ENCODE data around the gene GAS2. TPM values are rescaled to one million over a fixed set of nuclear protein-coding genes. Genes with fewer than 3 reads are reported as not detected.

Gene GAS2
- polyA plus RNA-seq, 1 donor from 2014 or later, result 8.0 TPM

DNA sequence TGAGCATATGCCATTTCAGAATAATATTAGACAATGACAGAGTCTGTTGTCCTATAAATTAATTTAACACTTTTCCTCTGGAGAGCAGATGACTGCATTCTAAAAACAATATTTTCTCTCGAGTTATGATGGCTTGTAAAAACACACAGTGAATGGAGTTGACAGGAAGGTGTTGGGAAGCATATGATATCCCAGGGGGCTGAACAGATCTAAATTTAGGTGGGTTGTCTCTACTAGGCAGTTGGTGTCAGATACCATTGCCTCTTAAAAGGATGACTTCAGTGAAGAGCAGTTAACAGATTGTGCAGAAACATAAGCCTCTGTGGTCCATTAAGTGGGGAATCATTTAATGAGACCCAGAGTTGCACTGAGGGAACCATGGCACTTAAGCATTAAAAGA lies 132.5 kb downstream of the GAS2 start:
- no peaks in the 10 kb centered on the region for H3K9me3 ChIP-seq (ENCODE audit: low read length)
- no peaks in the 10 kb centered on the region for H3K36me3 ChIP-seq (ENCODE audit: insufficient read depth, low read length)
- H3K27me3 ChIP-seq (ENCODE audit: insufficient read depth, low read depth, low read length), result no peaks in the 10 kb centered on the region
- no peaks in the 10 kb centered on the region for H3K9me2 ChIP-seq (ENCODE audit: insufficient read depth, low read length)
- no peak overlapping the region for H3K4me3 ChIP-seq (ENCODE audit: low read length)
- TF ChIP-seq, protein P1, sequence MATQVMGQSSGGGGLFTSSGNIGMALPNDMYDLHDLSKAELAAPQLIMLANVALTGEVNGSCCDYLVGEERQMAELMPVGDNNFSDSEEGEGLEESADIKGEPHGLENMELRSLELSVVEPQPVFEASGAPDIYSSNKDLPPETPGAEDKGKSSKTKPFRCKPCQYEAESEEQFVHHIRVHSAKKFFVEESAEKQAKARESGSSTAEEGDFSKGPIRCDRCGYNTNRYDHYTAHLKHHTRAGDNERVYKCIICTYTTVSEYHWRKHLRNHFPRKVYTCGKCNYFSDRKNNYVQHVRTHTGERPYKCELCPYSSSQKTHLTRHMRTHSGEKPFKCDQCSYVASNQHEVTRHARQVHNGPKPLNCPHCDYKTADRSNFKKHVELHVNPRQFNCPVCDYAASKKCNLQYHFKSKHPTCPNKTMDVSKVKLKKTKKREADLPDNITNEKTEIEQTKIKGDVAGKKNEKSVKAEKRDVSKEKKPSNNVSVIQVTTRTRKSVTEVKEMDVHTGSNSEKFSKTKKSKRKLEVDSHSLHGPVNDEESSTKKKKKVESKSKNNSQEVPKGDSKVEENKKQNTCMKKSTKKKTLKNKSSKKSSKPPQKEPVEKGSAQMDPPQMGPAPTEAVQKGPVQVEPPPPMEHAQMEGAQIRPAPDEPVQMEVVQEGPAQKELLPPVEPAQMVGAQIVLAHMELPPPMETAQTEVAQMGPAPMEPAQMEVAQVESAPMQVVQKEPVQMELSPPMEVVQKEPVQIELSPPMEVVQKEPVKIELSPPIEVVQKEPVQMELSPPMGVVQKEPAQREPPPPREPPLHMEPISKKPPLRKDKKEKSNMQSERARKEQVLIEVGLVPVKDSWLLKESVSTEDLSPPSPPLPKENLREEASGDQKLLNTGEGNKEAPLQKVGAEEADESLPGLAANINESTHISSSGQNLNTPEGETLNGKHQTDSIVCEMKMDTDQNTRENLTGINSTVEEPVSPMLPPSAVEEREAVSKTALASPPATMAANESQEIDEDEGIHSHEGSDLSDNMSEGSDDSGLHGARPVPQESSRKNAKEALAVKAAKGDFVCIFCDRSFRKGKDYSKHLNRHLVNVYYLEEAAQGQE (IDR thresholded peaks at IDR 0.05; ENCODE audit: borderline replicate concordance), result no peak
- TF ChIP-seq EP300 (conservative IDR thresholded peaks at IDR 0.05; ENCODE audit: poor library complexity, severe bottlenecking) (no peak), MXI1 (conservative IDR thresholded peaks at IDR 0.05; ENCODE audit: poor library complexity, severe bottlenecking) (no peak), SMC3 (conservative IDR thresholded peaks at IDR 0.05; ENCODE audit: poor library complexity) (no peak), TAF1 (IDR thresholded peaks at IDR 0.05; ENCODE audit: low read depth) (no peak), POLR2AphosphoS5 (IDR thresholded peaks at IDR 0.05) (no peak)
- TF ChIP-seq, protein P2, sequence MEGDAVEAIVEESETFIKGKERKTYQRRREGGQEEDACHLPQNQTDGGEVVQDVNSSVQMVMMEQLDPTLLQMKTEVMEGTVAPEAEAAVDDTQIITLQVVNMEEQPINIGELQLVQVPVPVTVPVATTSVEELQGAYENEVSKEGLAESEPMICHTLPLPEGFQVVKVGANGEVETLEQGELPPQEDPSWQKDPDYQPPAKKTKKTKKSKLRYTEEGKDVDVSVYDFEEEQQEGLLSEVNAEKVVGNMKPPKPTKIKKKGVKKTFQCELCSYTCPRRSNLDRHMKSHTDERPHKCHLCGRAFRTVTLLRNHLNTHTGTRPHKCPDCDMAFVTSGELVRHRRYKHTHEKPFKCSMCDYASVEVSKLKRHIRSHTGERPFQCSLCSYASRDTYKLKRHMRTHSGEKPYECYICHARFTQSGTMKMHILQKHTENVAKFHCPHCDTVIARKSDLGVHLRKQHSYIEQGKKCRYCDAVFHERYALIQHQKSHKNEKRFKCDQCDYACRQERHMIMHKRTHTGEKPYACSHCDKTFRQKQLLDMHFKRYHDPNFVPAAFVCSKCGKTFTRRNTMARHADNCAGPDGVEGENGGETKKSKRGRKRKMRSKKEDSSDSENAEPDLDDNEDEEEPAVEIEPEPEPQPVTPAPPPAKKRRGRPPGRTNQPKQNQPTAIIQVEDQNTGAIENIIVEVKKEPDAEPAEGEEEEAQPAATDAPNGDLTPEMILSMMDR (IDR thresholded peaks at IDR 0.05; ENCODE audit: poor library complexity, severe bottlenecking), result no peak
- no peak overlapping the region for H3K4me2 ChIP-seq (ENCODE audit: low read length)
- H3K27ac ChIP-seq (ENCODE audit: low read length), result no peak overlapping the region
- no peaks in the 10 kb centered on the region for H3F3A ChIP-seq (ENCODE audit: insufficient read depth, low read length, poor library complexity, severe bottlenecking)
- no peak overlapping the region for H2AFZ ChIP-seq (ENCODE audit: low read depth, low read length)
- no peaks in the 10 kb centered on the region for H4K20me1 ChIP-seq (ENCODE audit: insufficient read depth)
- H3K9ac ChIP-seq (ENCODE audit: low read length), result no peak overlapping the region
- no peaks in the 10 kb centered on the region for H3K79me2 ChIP-seq (replicated peaks; ENCODE audit: insufficient read depth, low read length)

DNA sequence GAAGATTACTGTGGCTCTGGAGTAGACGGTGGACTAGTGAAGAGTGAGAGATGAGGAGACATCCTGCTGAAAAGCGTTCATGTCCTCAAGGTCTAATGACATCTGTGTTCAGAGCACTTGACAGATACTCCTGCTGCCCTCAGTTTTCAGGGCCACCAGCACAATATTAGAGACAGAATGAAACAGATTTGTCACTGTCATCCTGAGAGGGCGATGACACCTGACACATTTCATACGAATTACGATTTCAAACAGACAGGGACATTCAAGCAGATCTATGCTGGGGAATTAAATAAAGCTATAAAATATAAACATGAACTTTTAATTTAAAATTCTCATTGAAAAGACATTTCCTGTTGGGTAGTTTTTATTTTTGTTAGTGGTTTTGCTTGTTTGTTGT lies 134.1 kb downstream of the GAS2 start:
- no peaks in the 10 kb centered on the region for H3K36me3 ChIP-seq (ENCODE audit: insufficient read depth, low read length)
- no peaks in the 10 kb centered on the region for H3K9me3 ChIP-seq (ENCODE audit: low read length)
- H2AFZ ChIP-seq (ENCODE audit: low read depth, low read length), result no peak overlapping the region
- H3K4me2 ChIP-seq (ENCODE audit: low read length), result no peak overlapping the region
- TF ChIP-seq RAD21 (conservative IDR thresholded peaks at IDR 0.05) (no peak), MXI1 (conservative IDR thresholded peaks at IDR 0.05; ENCODE audit: poor library complexity, severe bottlenecking) (no peak), EP300 (conservative IDR thresholded peaks at IDR 0.05; ENCODE audit: poor library complexity, severe bottlenecking) (peak; percentile 98), TAF1 (IDR thresholded peaks at IDR 0.05; ENCODE audit: low read depth) (no peak), SMC3 (conservative IDR thresholded peaks at IDR 0.05; ENCODE audit: poor library complexity) (no peak), POLR2AphosphoS5 (IDR thresholded peaks at IDR 0.05) (peak; percentile 72)
- TF ChIP-seq, protein P2 (IDR thresholded peaks at IDR 0.05; ENCODE audit: poor library complexity, severe bottlenecking), result no peak
- H3K27me3 ChIP-seq (ENCODE audit: insufficient read depth, low read depth, low read length), result no peaks in the 10 kb centered on the region
- H3K9me2 ChIP-seq (ENCODE audit: insufficient read depth, low read length), result no peaks in the 10 kb centered on the region
- no peaks in the 10 kb centered on the region for H3K79me2 ChIP-seq (replicated peaks; ENCODE audit: insufficient read depth, low read length)
- H3K4me3 ChIP-seq (ENCODE audit: low read length), result no peak overlapping the region
- peak overlapping the region; percentile 69 for H3K27ac ChIP-seq (ENCODE audit: low read length)
- H3K9ac ChIP-seq (ENCODE audit: low read length), result no peak overlapping the region
- no peaks in the 10 kb centered on the region for H4K20me1 ChIP-seq (ENCODE audit: insufficient read depth)
- H3F3A ChIP-seq (ENCODE audit: insufficient read depth, low read length, poor library complexity, severe bottlenecking), result no peaks in the 10 kb centered on the region

All from neural cell (in vitro differentiated cells).